ENCODE data around the gene LRRC4C.
A peak's percentile ranks its signal among the peaks of the same experiment; 100 is the strongest.

LRRC4C gene

DNA sequence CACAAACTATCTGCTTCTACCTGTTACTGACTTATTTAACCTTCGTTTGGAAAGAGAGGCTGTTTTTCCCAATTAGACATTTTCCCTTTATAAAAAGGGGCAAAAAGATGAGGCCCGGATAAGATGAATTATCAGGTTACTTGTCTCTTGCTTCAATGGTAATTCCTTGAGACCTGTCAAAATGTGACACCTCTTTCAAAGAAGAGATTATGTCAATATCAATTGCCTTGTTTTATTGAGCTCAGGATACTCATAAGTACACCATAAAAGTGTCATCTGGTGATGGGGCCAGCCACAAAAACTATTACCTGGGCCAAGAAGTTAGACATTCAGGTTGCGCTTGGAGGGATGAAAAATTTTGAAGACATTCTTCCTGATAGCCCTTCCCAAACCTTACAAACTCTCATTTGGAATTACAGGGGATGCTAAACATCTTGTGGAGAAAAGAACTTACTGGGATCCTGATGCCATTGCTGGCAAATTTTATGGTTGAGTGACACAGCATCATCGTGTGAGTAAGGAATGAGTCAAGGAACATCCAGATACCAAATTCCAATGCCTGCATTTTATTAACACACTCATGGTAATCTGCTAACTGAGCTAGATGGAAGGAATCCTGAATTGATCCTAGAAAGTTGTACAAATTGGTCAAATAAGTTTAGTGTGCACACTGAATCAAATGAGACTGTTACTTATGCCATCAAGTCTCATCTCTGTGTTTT lies 1071.2 kb downstream of the LRRC4C start:
- DNase-seq, result no peak

- DNase-seq, result no peak
Measured at GRCh38 chr11:40387240-40387980, 1072.0 kb downstream of the LRRC4C start.

GRCh38 chr11:40384991-40385390 lies 1074.5 kb downstream of the LRRC4C start:
- no peak for DNase-seq

- DNase-seq, result no peak
Measured at GRCh38 chr11:40381481-40381880, 1078.0 kb downstream of the LRRC4C start.

GRCh38 chr11:40380835-40381234 lies 1078.6 kb downstream of the LRRC4C start:
- DNase-seq, result no peak

DNA sequence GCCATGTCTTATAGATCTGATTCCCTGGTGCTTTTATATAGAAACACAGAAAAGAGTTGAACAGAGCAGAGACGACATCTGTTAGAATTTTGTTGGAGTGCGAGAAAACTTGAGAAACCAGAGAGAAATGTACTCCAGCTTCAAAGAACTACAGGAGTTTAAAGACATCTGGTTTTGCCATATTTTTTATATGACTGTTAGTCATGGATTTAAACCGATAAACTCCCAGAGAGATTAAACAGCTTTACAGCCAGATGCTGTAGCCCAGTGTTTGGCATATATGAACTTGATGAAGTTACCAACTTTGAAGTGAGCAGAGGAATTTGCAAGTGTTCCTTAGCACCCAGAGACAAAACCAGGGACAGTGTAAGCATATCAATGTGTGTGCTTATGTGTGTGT lies 1083.1 kb downstream of the LRRC4C start:
- no peak for DNase-seq

DNA sequence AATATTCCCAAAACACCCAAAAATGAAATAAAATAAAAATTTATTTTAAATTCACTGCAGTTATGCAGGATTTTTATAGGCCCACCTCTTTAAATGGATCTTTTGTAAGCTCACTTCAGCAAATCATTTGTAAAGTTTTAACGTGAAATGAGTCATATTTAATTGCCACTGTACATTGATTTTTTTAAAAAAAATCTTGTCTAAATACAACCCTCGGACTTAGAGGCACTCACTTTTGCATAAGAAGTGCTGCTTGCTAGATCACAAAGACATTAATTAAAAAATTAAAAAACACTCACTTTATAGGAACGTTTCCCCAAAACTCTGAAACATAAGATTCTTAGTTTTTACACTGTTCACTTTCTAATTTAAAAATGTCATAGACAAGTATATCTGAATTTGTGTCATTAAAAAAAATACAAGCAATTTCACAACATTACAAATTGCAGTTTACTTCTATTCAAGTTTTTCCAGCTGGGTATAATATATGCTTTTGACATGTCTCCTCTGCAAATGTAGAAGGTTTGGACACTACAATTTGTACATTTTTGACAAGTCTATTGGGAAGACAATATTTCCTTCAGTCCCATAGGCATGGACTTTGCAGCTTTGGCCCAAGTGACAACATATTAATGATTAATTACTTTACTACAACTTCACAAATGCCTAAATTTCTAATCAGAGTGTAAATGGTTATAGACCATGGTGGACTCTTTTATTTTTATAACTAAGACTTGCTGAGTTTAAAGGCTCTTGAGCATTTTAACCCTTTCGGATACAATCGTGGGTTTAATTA lies 1088.4 kb downstream of the LRRC4C start:
- DNase-seq, result no peak

GRCh38 chr11:40360206-40360798 lies 1099.2 kb downstream of the LRRC4C start:
- no peak for DNase-seq

GRCh38 chr11:40354121-40354520 lies 1105.3 kb downstream of the LRRC4C start:
- DNase-seq, result no peak

- no peak for DNase-seq
Measured at GRCh38 chr11:40340911-40341310, 1118.5 kb downstream of the LRRC4C start.

DNA sequence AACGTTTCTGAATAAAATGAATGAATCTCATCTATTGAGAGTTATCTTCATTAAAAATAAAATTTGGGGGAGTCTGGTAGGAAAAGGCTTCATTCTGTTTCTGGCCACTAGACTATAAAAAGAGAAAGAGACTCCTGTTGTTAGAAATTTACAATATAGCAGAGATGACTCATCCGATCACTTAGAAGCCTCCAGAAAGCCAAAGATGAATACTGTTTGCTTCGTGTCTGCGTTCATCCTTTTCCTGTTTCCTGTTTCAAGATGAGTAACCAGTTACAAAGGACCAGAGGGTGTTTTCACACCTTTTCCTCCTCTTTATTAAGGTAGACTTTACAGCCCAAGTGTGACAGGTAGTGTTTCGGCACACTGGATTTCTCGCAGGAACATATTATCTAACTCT lies 1120.7 kb downstream of the LRRC4C start:
- DNase-seq, result no peak

GRCh38 chr11:40338062-40338461 lies 1121.4 kb downstream of the LRRC4C start:
- no peak for DNase-seq

DNA sequence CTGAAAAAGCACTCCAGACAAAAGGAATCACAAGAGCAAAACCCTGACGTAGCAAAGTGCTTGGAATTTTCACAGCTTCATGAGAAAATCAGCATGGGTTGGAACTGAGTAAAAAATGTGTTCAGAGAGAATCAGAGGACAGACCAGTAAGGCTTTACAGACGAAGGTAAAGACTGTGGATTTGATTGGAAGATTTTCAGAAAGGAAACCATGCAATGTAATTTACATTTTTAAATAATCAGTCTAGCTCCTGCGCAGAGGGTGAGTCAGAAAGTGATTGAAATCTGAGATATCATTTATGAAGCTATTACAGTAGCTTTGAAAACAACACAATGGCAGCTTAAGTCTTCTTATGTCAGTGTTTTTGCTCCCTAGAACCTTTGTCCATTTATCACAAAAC lies 1122.3 kb downstream of the LRRC4C start:
- DNase-seq, result no peak

GRCh38 chr11:40328890-40329614 lies 1130.4 kb downstream of the LRRC4C start:
- DNase-seq, result peak in 6 of 56 donors; percentile 0 to 34 (median 12)

DNA sequence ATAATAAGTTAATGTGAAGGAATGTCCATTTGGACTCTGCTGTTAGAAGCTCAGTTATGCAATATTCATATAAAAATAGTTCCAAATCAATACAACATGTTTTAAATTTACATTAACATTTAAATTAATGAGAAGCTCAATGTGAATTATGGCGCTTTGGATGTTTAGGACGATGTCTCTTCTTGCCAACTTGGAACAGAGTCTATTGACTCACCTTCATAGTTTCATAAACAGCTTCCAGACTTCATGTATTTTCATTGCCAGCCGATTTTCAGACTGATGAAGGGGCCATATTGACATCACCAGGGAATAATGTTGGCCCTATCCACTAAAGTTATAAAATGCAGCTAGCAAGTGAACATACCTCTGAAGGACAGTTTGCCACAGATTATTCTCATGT lies 1136.2 kb downstream of the LRRC4C start:
- no peak for DNase-seq

- DNase-seq, result no peak
Measured at GRCh38 chr11:40321537-40321936, 1137.9 kb downstream of the LRRC4C start.

- no peak for DNase-seq
Measured at GRCh38 chr11:40316171-40316570, 1143.3 kb downstream of the LRRC4C start.

DNA sequence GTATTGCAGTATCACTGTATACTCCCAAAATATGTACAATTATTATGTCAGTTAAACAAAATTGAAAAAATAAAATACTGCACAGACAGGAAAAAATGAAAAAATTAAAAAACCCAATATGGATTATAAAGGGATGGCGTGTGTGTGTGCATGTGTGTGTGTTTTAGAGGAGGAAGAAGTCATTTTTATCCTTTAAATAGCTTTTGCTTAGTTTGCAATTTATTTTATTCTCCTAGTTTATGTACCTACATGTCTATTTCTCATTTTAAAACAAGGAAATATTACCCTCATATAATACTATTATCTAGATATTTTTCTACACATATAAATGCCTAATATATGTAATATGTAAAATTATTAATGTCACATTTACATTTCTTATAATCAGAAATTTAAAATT lies 1144.3 kb downstream of the LRRC4C start:
- no peak for DNase-seq

DNA sequence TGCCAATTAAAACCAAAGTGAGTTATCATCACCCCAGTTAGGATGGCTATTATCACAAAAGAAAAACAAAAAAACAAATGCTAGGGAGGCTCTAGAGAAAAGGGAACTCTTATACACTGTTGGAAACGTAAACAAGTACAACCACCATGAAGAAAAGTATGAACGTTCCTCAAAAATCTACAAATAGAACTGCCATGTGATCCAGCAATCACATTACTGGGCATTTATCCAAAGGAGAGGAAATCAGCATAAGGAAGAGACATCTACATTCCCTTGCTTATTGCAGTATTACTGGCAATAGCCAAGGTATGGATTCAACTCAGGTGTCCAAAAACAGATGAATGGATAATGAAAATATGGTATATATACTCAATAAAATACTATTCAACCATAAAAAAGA lies 1145.1 kb downstream of the LRRC4C start:
- no peak for DNase-seq

DNA sequence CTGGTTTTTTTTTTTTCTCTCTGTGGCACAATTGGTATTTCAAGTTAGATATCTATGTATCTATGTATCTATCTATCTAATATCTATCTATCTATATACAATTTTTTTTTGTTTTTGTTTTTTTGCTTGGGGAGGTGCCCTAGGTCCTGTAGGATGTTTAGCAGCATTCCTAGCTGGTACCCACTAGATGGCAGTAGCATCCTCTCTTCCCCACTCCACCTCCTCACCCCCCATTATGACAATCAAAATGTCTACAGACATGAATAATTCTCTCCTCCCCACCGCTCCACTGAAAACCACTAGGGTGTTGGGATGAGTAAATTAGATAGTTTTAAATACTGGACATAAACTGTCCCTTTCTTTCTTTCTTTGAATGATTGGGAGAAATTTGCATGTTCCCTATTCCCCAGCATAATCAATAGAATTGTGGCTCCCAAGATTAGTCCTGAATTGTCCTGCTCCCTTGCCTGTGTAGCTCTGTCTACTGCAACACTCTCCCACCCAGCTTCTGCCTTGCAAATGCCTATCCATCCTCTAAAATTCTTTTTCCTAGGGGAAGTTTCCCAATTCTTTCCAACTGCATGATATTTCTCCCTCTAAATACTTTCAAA lies 1152.4 kb downstream of the LRRC4C start:
- DNase-seq, result peak in 4 of 56 donors; percentile 9 to 23 (median 22)

- DNase-seq, result no peak
Measured at GRCh38 chr11:40302669-40303068, 1156.8 kb downstream of the LRRC4C start.
